Heart left ventricle (tissue), 16 donors: ENCODE results near the gene SLC39A11. TPM values are rescaled to one million over a fixed set of nuclear protein-coding genes. Genes with fewer than 3 reads are reported as not detected.

Source experiments
- ATAC-seq, 4 donors: fragments of 200-7000 bp; cut with Tn5 transposase; one replicate each; pipeline ENCODE4 v1.9.1; 2020 to 2022; ENCODE audit warnings: moderate library complexity in 4 of 4, mild to moderate bottlenecking in 3 of 4, moderate number of reproducible peaks in 1 of 4
- DNase-seq, 5 donors: peaks; one replicate each; pipeline ENCODE4 v3.0.0-alpha.2; 2020
- H3K27ac ChIP-seq, 12 donors: fragments of 200-600 bp; sonication (generic) in 4 of 12; one replicate each; pipeline versions ENCODE4 v1.5.0 to v1.8.0; 2016 to 2022; ENCODE audit warnings: mild to moderate bottlenecking in 2 of 12
- H3K27me3 ChIP-seq, 9 donors: fragments of 200-600 bp; sonication (generic) in 2 of 9; one replicate each; pipeline versions ENCODE4 v1.5.1 to v1.8.0; 2016 to 2022; ENCODE audit warnings: mild to moderate bottlenecking in 3 of 9
- H3K36me3 ChIP-seq, 9 donors: fragments of 200-600 bp; sonication (generic) in 2 of 9; one replicate each; pipeline versions ENCODE4 v1.5.0 to v1.8.0; 2018 to 2022; ENCODE audit warnings: mild to moderate bottlenecking in 2 of 9
- H3K4me1 ChIP-seq, 12 donors: fragments of 200-600 bp; sonication (generic) in 4 of 12; one replicate each; pipeline versions ENCODE4 v1.5.0 to v1.8.0; 2016 to 2022; ENCODE audit warnings: mild to moderate bottlenecking in 3 of 12
- H3K4me3 ChIP-seq, 12 donors: fragments of 200-600 bp; sonication (generic) in 4 of 12; one replicate each; pipeline versions ENCODE4 v1.5.0 to v1.8.0; 2017 to 2022; ENCODE audit warnings: mild to moderate bottlenecking in 9 of 12, moderate library complexity in 4 of 12
- H3K9me3 ChIP-seq, 12 donors: fragments of 200-600 bp; sonication (generic) in 4 of 12; one replicate each; pipeline versions ENCODE4 v1.5.0 to v1.8.0; 2016 to 2022; ENCODE audit warnings: mild to moderate bottlenecking in 1 of 12
- CTCF ChIP-seq, 12 donors: fragments of 200-600 bp; sonication (generic) in 4 of 12; IDR thresholded peaks; one replicate each; pipeline versions ENCODE4 v1.5.0 to v1.8.0; 2018 to 2022; ENCODE audit warnings: antibody characterized with exemption in 12 of 12, mild to moderate bottlenecking in 5 of 12
- POLR2A ChIP-seq, 2 donors: fragments of 450-650 bp; IDR thresholded peaks; one replicate each; pipeline ENCODE4 v1.6.1; 2017; ENCODE audit warnings: antibody characterized with exemption in 2 of 2, mild to moderate bottlenecking in 2 of 2, moderate library complexity in 2 of 2
- WGBS, 4 donors: extraction: QIAGEN DNeasy Blood & Tissue Kit in 2 of 4; methylation state at CpG; one replicate each; pipeline versions ENCODE4 v1.1.5 to v1.1.7; 2013 to 2018; 5-methylcytosine and 5-hydroxymethylcytosine counted together
- intact Hi-C, 10 donors: fragments of 100-400 bp; cut with DNase I; formaldehyde crosslinking; loops; one replicate each; pipeline versions ENCODE4 v1.11.1 to v1.14.2; 2022
- polyA plus RNA-seq, 2 donors: library from polyadenylated mRNA; stranded (reverse); fragments of 200-250 nt; gene quantifications; one replicate each; pipeline ENCODE4 v1.2.3, GENCODE V29; 2013
- total RNA-seq, 9 donors: library from RNA; depleted of rRNA in 2 of 9; stranded (reverse); fragments of >200 nt in 2 of 9; fragmentation: NEBNext Ultra II Directional in 3 of 9; extraction: Animal tissue kit (Norgen Biotek cat#: 25700) in 3 of 9; gene quantifications; one replicate each; pipeline versions ENCODE4 v1.1.0 to v1.2.4, GENCODE V29; 2016 to 2023
- donor health status: ischemic (EF 13 %, LVEDD 7.1; RV severe dilation, severe dysfunction).
- donor health status: healthy with polysubstance abuse.
- donor health status: DM: no; HTN: yes; CAD: no.
- donor health status: DM: no; HTN: no; CAD: no.
- donor health status: ischemic (EF 25% LVEDD 6.9; RV normal size, moderate dysfunction).
- donor health status: ischemic (EF 25% LVEDD 5.7; RV mildly dilated, moderate dysfunction).
- donor health status: healthy.
- donor health status: DM: yes; HTN: yes; CAD: no.
- donor health status: ischemic (EF 35%, LVEDD 5.7; RV mildly dilated, moderate dysfunction).
- donor health status: nonischemic (EF 11% LVEDD 7.7; RV severe dilation, severe dysfunction).
- donor health status: DM: yes; HTN: yes; CAD: no.
- donor health status: PGD.
- donor health status: ischemic (EF 29% LVEDD 5.4; RV normal size, mild dysfunction).
- donor health status: nonischemic (EF 23%, LVEDD 6.1; RV moderate dilation, normal function).

SLC39A11 gene
- total and polyA plus RNA-seq, 11 donors, result 2.5 to 23.3 (median 8.4) TPM

GRCh38 chr17:72840019-72840418 lies 252.5 kb downstream of the SLC39A11 start:
- Histone ChIP-seq H3K27me3 (no peaks in the 10 kb centered on the region), H3K9me3 (peaks cover 0 to 14% (median 4%) of the 10 kb centered on the region in 12 donors), H3K27ac (no peak overlapping the region), H3K4me1 (no peaks in the 10 kb centered on the region), H3K4me3 (no peak overlapping the region), H3K36me3 (peaks cover 0 to 4% (median 0%) of the 10 kb centered on the region in 9 donors)
- intact Hi-C loops, result no loop called here
- DNase-seq (no peak), ATAC-seq (no peak)
- TF ChIP-seq POLR2A (IDR thresholded peaks at IDR 0.05) (no peak), CTCF (IDR thresholded peaks at IDR 0.05) (no peak)

GRCh38 chr17:72839131-72839725 lies 253.3 kb downstream of the SLC39A11 start:
- no peak overlapping the region for H3K27ac ChIP-seq
- peaks cover 0 to 14% (median 4%) of the 10 kb centered on the region in 12 donors for H3K9me3 ChIP-seq
- H3K4me3 ChIP-seq, result no peak overlapping the region
- no peaks in the 10 kb centered on the region for H3K4me1 ChIP-seq
- no peak for DNase-seq
- H3K27me3 ChIP-seq, result no peaks in the 10 kb centered on the region
- 31 to 61% (median 45%) methylated on average over 2 of the region's 2 CpGs for whole genome bisulfite sequencing, 4 donors
- TF ChIP-seq POLR2A (IDR thresholded peaks at IDR 0.05), result no peak
- no peak for TF ChIP-seq CTCF (IDR thresholded peaks at IDR 0.05)
- ATAC-seq, result no peak
- H3K36me3 ChIP-seq, result peaks cover 0 to 5% (median 0%) of the 10 kb centered on the region in 9 donors
- intact Hi-C loops, result no loop called here

- Histone ChIP-seq H3K36me3 (peaks cover 0 to 5% (median 0%) of the 10 kb centered on the region in 9 donors), H3K9me3 (peaks cover 0 to 14% (median 4%) of the 10 kb centered on the region in 12 donors), H3K27ac (no peak overlapping the region), H3K4me3 (no peak overlapping the region), H3K4me1 (no peaks in the 10 kb centered on the region), H3K27me3 (no peaks in the 10 kb centered on the region)
- ATAC-seq (no peak), DNase-seq (no peak)
- intact Hi-C loops, result no loop called here
- TF ChIP-seq CTCF (IDR thresholded peaks at IDR 0.05), result no peak
- no peak for TF ChIP-seq POLR2A (IDR thresholded peaks at IDR 0.05)
- WGBS, 4 donors, result 71 to 80% (median 75%) methylated on average over 5 of the region's 5 CpGs
Measured at GRCh38 chr17:72838581-72838980, 253.9 kb downstream of the SLC39A11 start.

- 88 to 93% (median 91%) methylated on average over 5 of the region's 5 CpGs for WGBS, 4 donors
- Histone ChIP-seq H3K36me3 (peaks cover 0 to 5% (median 0%) of the 10 kb centered on the region in 9 donors), H3K4me1 (no peaks in the 10 kb centered on the region), H3K27me3 (no peaks in the 10 kb centered on the region), H3K4me3 (no peak overlapping the region), H3K9me3 (peaks cover 0 to 14% (median 4%) of the 10 kb centered on the region in 12 donors), H3K27ac (no peak overlapping the region)
- no peak for TF ChIP-seq CTCF (IDR thresholded peaks at IDR 0.05)
- no peak for TF ChIP-seq POLR2A (IDR thresholded peaks at IDR 0.05)
- no peak for DNase-seq
- no peak for ATAC-seq
- intact Hi-C loops, result no loop called here
Measured at GRCh38 chr17:72838068-72838467, 254.4 kb downstream of the SLC39A11 start.
